GM12865 (cell line): ENCODE measurements around the gene CLEC17A.
A peak's percentile ranks its signal among the peaks of the same experiment; 100 is the strongest.
"Not testable (repeated sequence)": the region's sequence is repeated elsewhere in the genome, so short reads cannot be mapped to it uniquely, and the experiment has no call there.

Experiments
- DNase-seq: peaks from one replicate; pipeline ENCODE4 v3.0.0; 2010; ENCODE audit warnings: low read depth
- H3K4me3 ChIP-seq: 2 replicates; pipeline ENCODE4 v1.5.1; 2011; ENCODE audit warnings: mild to moderate bottlenecking, low read depth, low read length, control low read depth
- TF ChIP-seq, protein P1 (sequence below): IDR thresholded peaks from 2 replicates; pipeline ENCODE4 v1.5.1; 2011; ENCODE audit warnings: low read length, control low read depth, low read depth, inconsistent platforms; ENCODE audit not compliant: insufficient read depth; ENCODE audit errors: missing control alignments

CLEC17A gene

DNA sequence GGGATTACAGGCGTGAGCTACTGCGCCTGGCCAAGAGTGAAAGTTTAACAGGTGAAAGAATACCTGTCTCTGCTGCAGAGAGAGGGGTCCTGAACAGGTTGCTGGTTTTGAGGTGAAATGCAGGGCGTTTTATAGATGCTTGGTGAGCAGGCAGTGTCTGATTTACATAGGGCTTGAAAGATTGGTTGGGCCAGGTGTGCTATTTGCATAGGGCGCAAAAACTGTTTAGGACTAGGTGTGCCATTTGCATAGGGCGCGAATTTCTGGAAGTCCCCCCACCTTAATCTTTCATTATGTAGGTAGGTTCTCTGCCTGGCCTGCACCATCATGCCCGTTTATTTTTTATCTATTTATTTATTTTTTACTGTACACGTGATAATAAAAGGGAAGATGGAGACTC lies 6.5 kb upstream of the CLEC17A start:
- TF ChIP-seq, protein P1, sequence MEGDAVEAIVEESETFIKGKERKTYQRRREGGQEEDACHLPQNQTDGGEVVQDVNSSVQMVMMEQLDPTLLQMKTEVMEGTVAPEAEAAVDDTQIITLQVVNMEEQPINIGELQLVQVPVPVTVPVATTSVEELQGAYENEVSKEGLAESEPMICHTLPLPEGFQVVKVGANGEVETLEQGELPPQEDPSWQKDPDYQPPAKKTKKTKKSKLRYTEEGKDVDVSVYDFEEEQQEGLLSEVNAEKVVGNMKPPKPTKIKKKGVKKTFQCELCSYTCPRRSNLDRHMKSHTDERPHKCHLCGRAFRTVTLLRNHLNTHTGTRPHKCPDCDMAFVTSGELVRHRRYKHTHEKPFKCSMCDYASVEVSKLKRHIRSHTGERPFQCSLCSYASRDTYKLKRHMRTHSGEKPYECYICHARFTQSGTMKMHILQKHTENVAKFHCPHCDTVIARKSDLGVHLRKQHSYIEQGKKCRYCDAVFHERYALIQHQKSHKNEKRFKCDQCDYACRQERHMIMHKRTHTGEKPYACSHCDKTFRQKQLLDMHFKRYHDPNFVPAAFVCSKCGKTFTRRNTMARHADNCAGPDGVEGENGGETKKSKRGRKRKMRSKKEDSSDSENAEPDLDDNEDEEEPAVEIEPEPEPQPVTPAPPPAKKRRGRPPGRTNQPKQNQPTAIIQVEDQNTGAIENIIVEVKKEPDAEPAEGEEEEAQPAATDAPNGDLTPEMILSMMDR, result no peak

DNA sequence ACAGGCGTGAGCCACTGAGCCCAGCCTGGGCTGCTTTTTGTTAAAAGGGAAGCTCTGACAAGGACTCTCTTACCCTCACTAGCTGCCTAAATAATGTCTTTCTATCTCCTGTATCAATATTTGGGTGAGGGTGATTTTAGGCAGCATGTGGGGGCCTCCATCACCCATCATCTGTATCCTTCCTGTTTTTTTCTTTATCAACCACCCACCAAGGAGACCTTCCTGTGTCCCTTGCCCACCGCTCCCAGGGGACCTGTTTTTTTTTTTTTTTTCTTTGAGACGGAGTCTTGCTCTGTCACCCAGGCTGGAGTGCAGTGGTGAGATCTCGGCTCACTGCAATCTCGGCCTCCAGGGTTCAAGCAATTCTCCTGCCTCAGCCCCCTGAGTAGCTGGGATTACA lies 5.6 kb upstream of the CLEC17A start:
- TF ChIP-seq, protein P1, result no peak
- no peak overlapping the region for H3K4me3 ChIP-seq
- no peak for DNase-seq

More for the DNA sequence above, 6.5 kb upstream of the CLEC17A start:
- H3K4me3 ChIP-seq, result no peak overlapping the region
- no peak for DNase-seq

DNA sequence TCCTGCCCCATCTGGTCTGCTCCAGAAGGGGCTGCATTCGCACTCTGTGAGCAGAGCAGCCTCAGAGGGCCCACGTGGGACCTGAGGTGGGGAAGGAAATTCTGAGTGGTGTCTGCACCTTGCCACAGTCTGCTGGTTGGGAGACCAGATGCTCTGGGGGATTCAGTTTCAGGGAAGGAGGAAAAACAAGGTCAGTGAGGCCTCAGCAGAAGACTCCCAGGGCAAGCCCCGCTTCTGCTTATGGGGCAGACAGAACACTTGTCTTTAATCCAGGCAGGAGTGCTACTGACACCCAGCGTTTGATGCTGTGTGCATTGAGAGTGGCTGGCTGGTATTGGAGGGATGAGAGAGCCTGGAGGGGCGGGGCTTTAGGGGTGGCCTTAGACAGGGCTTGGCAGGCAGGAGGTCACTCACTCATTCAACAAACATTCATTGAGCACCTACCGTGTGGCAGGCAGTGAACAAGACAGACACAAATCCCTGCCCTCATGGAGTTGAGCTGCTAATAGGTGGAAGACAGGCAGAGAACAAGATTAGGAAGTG lies 4.9 kb upstream of the CLEC17A start:
- H3K4me3 ChIP-seq, result no peak overlapping the region
- TF ChIP-seq, protein P1, result no peak
- DNase-seq, result peak; percentile 82

DNA sequence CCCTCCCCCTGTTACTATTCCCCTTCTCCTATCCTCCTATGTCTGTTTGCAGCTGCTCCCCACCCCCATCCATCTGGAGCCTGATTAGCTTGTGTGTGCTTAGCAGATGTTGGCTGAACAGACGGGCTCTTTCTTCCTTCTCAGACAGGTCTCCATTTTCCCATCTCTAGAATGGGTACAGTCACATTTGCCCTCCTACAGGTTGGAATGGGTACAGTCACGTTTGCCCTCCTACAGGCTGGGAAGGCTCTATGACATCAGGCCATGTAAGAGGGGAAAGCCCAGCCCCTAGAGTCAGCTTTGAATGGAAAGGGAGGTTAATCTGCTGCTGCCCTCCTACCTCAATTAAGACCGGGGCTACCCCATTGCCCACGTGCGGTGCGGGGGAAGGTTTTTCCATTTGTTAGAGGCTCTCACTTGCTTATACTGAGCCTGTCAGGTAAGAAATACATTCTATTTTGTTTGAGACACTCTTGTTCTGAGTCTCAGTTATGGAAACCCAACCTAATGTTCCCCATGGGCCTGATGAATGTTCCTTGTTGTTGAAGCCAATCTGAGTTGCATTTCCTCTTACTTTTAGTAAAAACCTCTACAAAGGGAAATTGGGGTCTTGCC lies 2.2 kb upstream of the CLEC17A start:
- no peak overlapping the region for H3K4me3 ChIP-seq
- peak; percentile 73 for DNase-seq
- TF ChIP-seq, protein P1, result peak; percentile 29

DNA sequence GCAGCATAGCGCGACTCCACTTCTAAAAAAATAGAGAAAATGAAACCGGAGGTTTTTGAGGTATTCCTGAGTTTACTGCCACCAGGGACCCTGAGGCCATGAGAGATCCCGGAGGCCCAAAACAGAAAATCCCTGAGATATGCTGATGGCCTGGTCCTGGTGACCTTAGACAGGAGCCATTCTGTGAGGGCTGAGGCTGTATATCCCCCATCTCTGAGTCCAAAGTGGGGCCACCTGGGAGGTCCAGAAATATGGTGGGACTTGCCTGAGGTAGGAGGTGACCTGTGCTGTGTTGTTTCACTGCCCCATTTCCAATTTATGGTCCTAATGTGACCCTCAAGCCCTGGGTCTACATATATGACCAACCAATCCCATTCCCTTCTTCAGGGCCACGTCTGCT lies 1.5 kb downstream of the CLEC17A start:
- DNase-seq, result not testable (repeated sequence)
- peak overlapping the region; percentile 86 for H3K4me3 ChIP-seq

DNA sequence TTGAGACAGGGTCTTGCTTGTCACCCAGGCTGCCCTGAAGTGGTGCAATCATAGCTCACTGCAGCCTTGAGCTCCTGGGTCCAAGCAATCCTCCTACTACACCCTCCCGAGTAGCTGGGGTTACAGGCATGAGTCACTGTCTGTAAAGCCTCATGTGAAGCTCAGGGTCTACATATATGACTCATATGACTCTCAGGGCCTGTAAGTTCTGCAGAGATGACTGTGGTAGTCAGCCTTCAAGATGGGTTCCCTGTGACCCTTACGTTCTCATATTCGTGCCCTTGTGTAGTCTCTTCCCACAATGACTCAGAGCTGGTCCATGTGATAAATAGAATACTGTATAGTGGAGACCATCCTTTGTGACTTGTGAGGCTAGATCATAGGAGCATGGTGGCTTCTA lies 2.3 kb downstream of the CLEC17A start:
- H3K4me3 ChIP-seq, result peak overlapping the region; percentile 86

DNA sequence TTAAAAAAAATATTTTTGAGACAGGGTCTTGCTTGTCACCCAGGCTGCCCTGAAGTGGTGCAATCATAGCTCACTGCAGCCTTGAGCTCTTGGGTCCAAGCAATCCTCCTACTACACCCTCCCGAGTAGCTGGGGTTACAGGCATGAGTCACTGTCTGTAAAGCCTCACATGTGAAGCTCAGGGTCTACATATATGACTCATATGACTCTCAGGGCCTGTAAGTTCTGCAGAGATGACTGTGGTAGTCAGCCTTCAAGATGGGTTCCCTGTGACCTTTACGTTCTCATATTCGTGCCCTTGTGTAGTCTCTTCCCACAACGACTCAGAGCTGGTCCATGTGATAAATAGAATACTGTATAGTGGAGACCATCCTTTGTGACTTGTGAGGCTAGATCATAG lies 6.5 kb downstream of the CLEC17A start:
- peak; percentile 77 for DNase-seq
- not testable (repeated sequence) for H3K4me3 ChIP-seq

More for the DNA sequence above, 2.3 kb downstream of the CLEC17A start:
- peak; percentile 93 for DNase-seq

DNA sequence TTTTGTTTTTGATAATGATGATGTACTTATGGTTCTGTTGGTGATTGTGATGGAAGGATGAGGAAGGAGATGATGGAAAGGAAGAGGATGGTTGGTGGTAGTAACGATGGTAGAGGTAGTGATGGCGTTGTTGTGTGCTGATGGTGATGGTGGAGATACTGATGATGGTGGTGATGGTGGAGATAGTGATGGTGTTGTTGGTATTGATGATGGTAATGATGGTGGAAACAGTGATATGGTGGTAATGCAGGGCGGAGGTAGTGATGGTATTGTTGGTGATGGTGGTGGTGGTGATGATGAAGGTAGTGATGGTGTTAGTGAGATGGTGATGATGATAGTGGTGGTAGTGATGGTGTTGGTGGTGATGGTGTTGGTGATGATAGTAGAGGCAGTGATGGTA lies 12.7 kb downstream of the CLEC17A start:
- DNase-seq, result no peak
- no peak overlapping the region for H3K4me3 ChIP-seq

More for the DNA sequence above, 12.7 kb downstream of the CLEC17A start:
- TF ChIP-seq, protein P1, result no peak
